Gastrocnemius medialis (tissue), 4 donors: Measurements from ENCODE around the gene SMARCE1. TPM values are rescaled to one million over a fixed set of nuclear protein-coding genes. Genes with fewer than 3 reads are reported as not detected.
A peak's percentile ranks its signal among the peaks of the same experiment; 100 is the strongest.

Source experiments
- ATAC-seq, 2 donors: fragments of 150-250 bp; one replicate each; pipeline ENCODE4 v1.9.1; 2016
- DNase-seq, 2 donors: peaks; one replicate each; pipeline ENCODE4 v3.0.0-alpha.2; 2019
- H3K27ac ChIP-seq, 4 donors: fragments of 200-600 bp; sonication (generic); 1 replicate in 1 of 4; 2 replicates in 3 of 4; pipeline ENCODE4 v1.5.1; 2016 to 2018; ENCODE audit warnings: mild to moderate bottlenecking in 2 of 4, moderate library complexity in 1 of 4
- H3K27me3 ChIP-seq, 3 donors: fragments of 200-600 bp; sonication (generic) in 2 of 3; 1 replicate in 1 of 3; 2 replicates in 2 of 3; pipeline versions ENCODE4 v1.5.1 to v1.6.0; 2016 to 2019; ENCODE audit warnings: mild to moderate bottlenecking in 1 of 3, moderate library complexity in 1 of 3
- H3K36me3 ChIP-seq, 2 donors: fragments of 200-600 bp; sonication (generic) in 1 of 2; one replicate each; pipeline ENCODE4 v1.5.1; 2017 to 2018
- H3K4me1 ChIP-seq, 2 donors: fragments of 200-600 bp; sonication (generic) in 1 of 2; one replicate each; pipeline ENCODE4 v1.5.1; 2016 to 2017; ENCODE audit warnings: mild to moderate bottlenecking in 2 of 2
- H3K4me3 ChIP-seq, 4 donors: fragments of 200-600 bp; sonication (generic) in 3 of 4; 1 replicate in 1 of 4; 2 replicates in 3 of 4; pipeline ENCODE4 v1.5.1; 2016 to 2019; ENCODE audit warnings: mild to moderate bottlenecking in 2 of 4
- H3K9me3 ChIP-seq, 3 donors: fragments of 200-600 bp; sonication (generic) in 2 of 3; 1 replicate in 1 of 3; 2 replicates in 2 of 3; pipeline ENCODE4 v1.5.1; 2016 to 2019
- POLR2A ChIP-seq, 2 donors: fragments of 450-650 bp; IDR thresholded peaks; one replicate each; pipeline ENCODE4 v1.6.1; 2017; ENCODE audit warnings: antibody characterized with exemption in 2 of 2, mild to moderate bottlenecking in 2 of 2, moderate library complexity in 2 of 2
- in situ Hi-C, 4 donors: fragments of 200-750 bp; cut with MboI; loops; one replicate each; pipeline versions ENCODE4 v1.15.0 to v1.8.0; 2017; ENCODE audit warnings: low sequenced_read_pairs in 4 of 4
- intact Hi-C: fragments of 100-400 bp; cut with DNase I; formaldehyde crosslinking; loops from one replicate; pipeline ENCODE4 v1.15.1; 2023; ENCODE audit warnings: low total_unique reads
- total RNA-seq, 4 donors: library from RNA; depleted of rRNA; stranded (reverse); fragments of >200 nt; gene quantifications; one replicate each; pipeline versions ENCODE4 v1.1.0 to v1.2.3, GENCODE V29; 2016
- TF ChIP-seq, protein P1 (sequence below), 5 experiments: fragments of 450-650 bp in 3 of 5; fragments of 200-600 bp in 2 of 5; sonication (generic) in 2 of 5; IDR thresholded peaks in 4 of 5; conservative IDR thresholded peaks in 1 of 5; 1 replicate in 4 of 5; 2 replicates in 1 of 5; pipeline ENCODE4 v1.5.1; 2016 to 2019; ENCODE audit warnings: antibody characterized with exemption in 5 of 5, mild to moderate bottlenecking in 3 of 5, moderate library complexity in 3 of 5

SMARCE1 gene
- total RNA-seq, 4 donors from 2014 or later, result 48.0 to 74.7 (median 64.5) TPM

- Histone ChIP-seq H3K4me1 (peaks cover 0 to 7% of the 10 kb centered on the region in 2 donors), H3K27me3 (peaks cover 29 to 38% (median 33%) of the 10 kb centered on the region in 3 donors), H3K9me3 (no peaks in the 10 kb centered on the region), H3K4me3 (no peak overlapping the region), H3K36me3 (no peaks in the 10 kb centered on the region), H3K27ac (no peak overlapping the region)
- ATAC-seq (no peak), DNase-seq (no peak)
- intact Hi-C loops, result no loop called here
- in situ Hi-C loops, result loop anchor here in 2 of 4 donors (10.0 to 25.0 kb wide), 2 partner anchors 179 to 1046 kb away; partner anchors contain the start of gene KRT28 (in 2 of the 2)
- TF ChIP-seq POLR2A (IDR thresholded peaks at IDR 0.05), result no peak
- TF ChIP-seq, protein P1, sequence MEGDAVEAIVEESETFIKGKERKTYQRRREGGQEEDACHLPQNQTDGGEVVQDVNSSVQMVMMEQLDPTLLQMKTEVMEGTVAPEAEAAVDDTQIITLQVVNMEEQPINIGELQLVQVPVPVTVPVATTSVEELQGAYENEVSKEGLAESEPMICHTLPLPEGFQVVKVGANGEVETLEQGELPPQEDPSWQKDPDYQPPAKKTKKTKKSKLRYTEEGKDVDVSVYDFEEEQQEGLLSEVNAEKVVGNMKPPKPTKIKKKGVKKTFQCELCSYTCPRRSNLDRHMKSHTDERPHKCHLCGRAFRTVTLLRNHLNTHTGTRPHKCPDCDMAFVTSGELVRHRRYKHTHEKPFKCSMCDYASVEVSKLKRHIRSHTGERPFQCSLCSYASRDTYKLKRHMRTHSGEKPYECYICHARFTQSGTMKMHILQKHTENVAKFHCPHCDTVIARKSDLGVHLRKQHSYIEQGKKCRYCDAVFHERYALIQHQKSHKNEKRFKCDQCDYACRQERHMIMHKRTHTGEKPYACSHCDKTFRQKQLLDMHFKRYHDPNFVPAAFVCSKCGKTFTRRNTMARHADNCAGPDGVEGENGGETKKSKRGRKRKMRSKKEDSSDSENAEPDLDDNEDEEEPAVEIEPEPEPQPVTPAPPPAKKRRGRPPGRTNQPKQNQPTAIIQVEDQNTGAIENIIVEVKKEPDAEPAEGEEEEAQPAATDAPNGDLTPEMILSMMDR (IDR thresholded peaks at IDR 0.05 in 4 of 5, conservative IDR thresholded peaks at IDR 0.05 in 1 of 5), result peak in 1 of 5 experiments; percentile 0
These were observed 31.7 kb downstream of the SMARCE1 start for GRCh38 chr17:40615841-40616476.

DNA sequence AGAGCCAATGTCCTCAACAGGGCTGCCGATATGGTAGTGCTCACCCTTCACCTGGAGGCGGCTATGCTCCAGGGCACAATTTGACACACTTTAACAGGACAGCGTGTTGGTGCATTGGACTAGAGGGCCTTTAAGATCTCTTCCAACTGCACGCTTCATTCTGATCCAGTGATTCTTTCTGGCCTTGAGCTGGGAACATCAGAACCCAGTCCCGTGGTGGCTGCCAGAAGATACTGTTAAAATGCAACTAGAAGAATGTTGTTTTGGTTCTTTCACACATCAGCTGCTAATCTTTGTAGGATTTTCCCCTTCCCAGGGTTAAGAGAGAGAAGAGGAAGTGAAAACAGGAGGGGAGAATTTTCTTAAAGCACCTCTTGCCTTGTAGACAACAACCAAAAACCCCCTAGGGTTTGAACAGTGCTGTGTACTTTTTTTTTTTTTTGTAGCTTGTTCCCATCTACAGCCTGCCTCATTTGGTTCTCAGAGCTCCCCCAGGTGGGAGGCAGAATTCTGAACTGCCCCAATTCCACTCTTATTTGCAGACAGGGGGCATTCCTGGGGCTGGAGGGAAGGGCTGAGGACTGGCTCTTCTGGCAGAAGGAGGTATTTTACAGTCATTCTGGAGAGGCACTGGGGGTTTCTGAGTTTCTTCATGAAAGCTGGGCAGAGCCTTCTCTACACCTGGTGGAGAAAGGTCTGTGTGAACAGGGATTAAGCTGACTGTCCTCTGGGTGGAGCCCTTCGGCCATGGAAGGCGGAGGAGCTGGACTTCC is 32.4 kb downstream of the SMARCE1 start:
- Histone ChIP-seq H3K4me1 (peaks cover 0 to 7% of the 10 kb centered on the region in 2 donors), H3K36me3 (no peaks in the 10 kb centered on the region), H3K4me3 (no peak overlapping the region), H3K27ac (no peak overlapping the region), H3K9me3 (no peaks in the 10 kb centered on the region), H3K27me3 (peaks cover 29 to 36% (median 33%) of the 10 kb centered on the region in 3 donors)
- DNase-seq, result no peak
- TF ChIP-seq, protein P1 (IDR thresholded peaks at IDR 0.05 in 4 of 5, conservative IDR thresholded peaks at IDR 0.05 in 1 of 5), result peak in 2 of 5 experiments; percentile 25 to 34
- no peak for TF ChIP-seq POLR2A (IDR thresholded peaks at IDR 0.05)
- ATAC-seq, result no peak
- intact Hi-C loops, result no loop called here
- in situ Hi-C loops, result loop anchor here in 2 of 4 donors (10.0 to 25.0 kb wide), 2 partner anchors 180 to 1047 kb away; partner anchors contain the start of gene KRT28 (in 2 of the 2)

DNA sequence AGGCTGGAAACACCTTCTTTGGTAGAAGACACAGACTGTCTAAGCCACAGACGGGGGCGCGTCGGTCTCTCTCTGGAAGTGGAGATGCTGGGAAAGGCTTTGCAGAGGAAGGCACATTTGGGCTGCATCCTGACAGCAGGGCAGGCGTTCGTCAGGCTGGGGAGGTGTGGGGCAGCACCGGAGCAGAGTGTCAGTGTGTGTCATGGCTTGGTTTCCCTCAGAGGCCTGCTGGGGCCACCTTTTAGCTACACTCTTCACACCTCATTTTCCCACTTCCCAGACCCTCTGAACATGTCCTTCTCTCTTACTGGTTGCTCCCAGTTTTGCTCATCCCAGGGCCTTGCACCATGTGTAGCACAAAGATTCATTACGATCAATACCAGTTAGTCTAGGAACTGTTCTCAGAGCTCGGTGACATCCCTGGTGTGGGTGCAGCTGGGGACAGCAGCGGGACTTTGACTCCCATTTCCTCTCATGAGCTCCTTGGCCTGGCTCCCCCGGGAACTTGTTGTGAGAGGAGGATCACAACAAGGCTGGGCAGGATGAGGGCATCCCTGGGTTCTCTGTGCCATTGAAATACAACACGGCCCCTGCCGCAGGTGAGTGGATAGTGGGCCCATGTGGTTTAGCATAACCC is 33.1 kb downstream of the SMARCE1 start:
- no peak for DNase-seq
- in situ Hi-C loops, result loop anchor here in 2 of 4 donors (10.0 to 25.0 kb wide), 2 partner anchors 180 to 1048 kb away; partner anchors contain the start of gene KRT28 (in 2 of the 2)
- Histone ChIP-seq H3K27ac (no peak overlapping the region), H3K4me1 (peaks cover 0 to 1% of the 10 kb centered on the region in 2 donors), H3K36me3 (no peaks in the 10 kb centered on the region), H3K27me3 (peaks cover 29 to 32% (median 29%) of the 10 kb centered on the region in 3 donors), H3K9me3 (no peaks in the 10 kb centered on the region), H3K4me3 (no peak overlapping the region)
- ATAC-seq, result no peak
- TF ChIP-seq, protein P1 (IDR thresholded peaks at IDR 0.05 in 4 of 5, conservative IDR thresholded peaks at IDR 0.05 in 1 of 5), result no peak
- TF ChIP-seq POLR2A (IDR thresholded peaks at IDR 0.05), result no peak
- intact Hi-C loops, result no loop called here

- Histone ChIP-seq H3K4me1 (no peaks in the 10 kb centered on the region), H3K4me3 (no peak overlapping the region), H3K36me3 (no peaks in the 10 kb centered on the region), H3K27me3 (peaks cover 23 to 29% (median 27%) of the 10 kb centered on the region in 3 donors), H3K9me3 (no peaks in the 10 kb centered on the region), H3K27ac (no peak overlapping the region)
- DNase-seq, result no peak
- no peak for TF ChIP-seq POLR2A (IDR thresholded peaks at IDR 0.05)
- TF ChIP-seq, protein P1 (IDR thresholded peaks at IDR 0.05 in 4 of 5, conservative IDR thresholded peaks at IDR 0.05 in 1 of 5), result no peak
- no peak for ATAC-seq
- in situ Hi-C loops, result loop anchor here in 2 of 4 donors (10.0 to 25.0 kb wide), 2 partner anchors 181 to 1049 kb away; partner anchors contain the start of gene KRT28 (in 2 of the 2)
- intact Hi-C loops, result no loop called here
These were observed 34.0 kb downstream of the SMARCE1 start for GRCh38 chr17:40613467-40614154.
